IMR-90 (cell line): ENCODE results near the gene CLNK.

Experiments
- BHLHE40 ChIP-seq: fragments of 150-350 bp; IDR thresholded peaks from 2 replicates; pipeline ENCODE4 v1.6.1; 2016; ENCODE audit warnings: mild to moderate bottlenecking, low read depth, low read length
- CTCF ChIP-seq: conservative IDR thresholded peaks from 2 replicates; pipeline ENCODE4 v1.5.1; 2012; ENCODE audit warnings: mild to moderate bottlenecking, low read depth, low read length, improper control_type of control experiment
- ELK1 ChIP-seq: fragments of 150-350 bp; IDR thresholded peaks from 2 replicates; pipeline ENCODE4 v1.6.1; 2016; ENCODE audit warnings: low read depth, mild to moderate bottlenecking, low read length, moderate library complexity, borderline replicate concordance
- MAFK ChIP-seq: IDR thresholded peaks from 2 replicates; pipeline ENCODE4 v1.6.1; 2012; ENCODE audit warnings: low read depth, low read length, improper control_type of control experiment
- MAZ ChIP-seq: IDR thresholded peaks from 2 replicates; pipeline ENCODE4 v1.6.1; 2012; ENCODE audit warnings: low read depth, mild to moderate bottlenecking, low read length, improper control_type of control experiment, moderate library complexity, borderline replicate concordance
- MXI1 ChIP-seq: IDR thresholded peaks from 2 replicates; pipeline ENCODE4 v1.6.1; 2012; ENCODE audit warnings: low read depth, mild to moderate bottlenecking, low read length, moderate library complexity, borderline replicate concordance
- POLR2A ChIP-seq: IDR thresholded peaks from 2 replicates; pipeline ENCODE4 v1.6.1; 2012; ENCODE audit warnings: mild to moderate bottlenecking, low read depth, low read length
- RAD21 ChIP-seq: IDR thresholded peaks from 2 replicates; pipeline ENCODE4 v1.6.1; 2012; ENCODE audit warnings: low read length, improper control_type of control experiment
- RFX5 ChIP-seq: IDR thresholded peaks from 2 replicates; pipeline ENCODE4 v1.8.0; 2012; ENCODE audit warnings: low read depth, mild to moderate bottlenecking, low read length, moderate library complexity
- USF2 ChIP-seq: fragments of 150-350 bp; IDR thresholded peaks from 2 replicates; pipeline ENCODE4 v1.6.1; 2017; ENCODE audit warnings: mild to moderate bottlenecking, antibody characterized with exemption, low read length, low read depth

- TF ChIP-seq MAZ (no peak), CTCF (no peak), USF2 (no peak), BHLHE40 (no peak), POLR2A (no peak), MAFK (no peak), RFX5 (no peak), MXI1 (no peak), RAD21 (no peak), ELK1 (no peak)
Measured at GRCh38 chr4:10554121-10554520, 130.4 kb downstream of the CLNK start.
